SKM-1 (cell line): Measurements from ENCODE around the gene DEFB127.
"Not testable (repeated sequence)": the region's sequence is repeated elsewhere in the genome, so short reads cannot be mapped to it uniquely, and the experiment has no call there.

Experiments used
- DNase-seq: peaks from one replicate; lab custom pipeline; 2025; ENCODE audit not compliant: unreplicated experiment; lab: John Stamatoyannopoulos, UW

DEFB127 gene, protein sequence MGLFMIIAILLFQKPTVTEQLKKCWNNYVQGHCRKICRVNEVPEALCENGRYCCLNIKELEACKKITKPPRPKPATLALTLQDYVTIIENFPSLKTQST

DNA sequence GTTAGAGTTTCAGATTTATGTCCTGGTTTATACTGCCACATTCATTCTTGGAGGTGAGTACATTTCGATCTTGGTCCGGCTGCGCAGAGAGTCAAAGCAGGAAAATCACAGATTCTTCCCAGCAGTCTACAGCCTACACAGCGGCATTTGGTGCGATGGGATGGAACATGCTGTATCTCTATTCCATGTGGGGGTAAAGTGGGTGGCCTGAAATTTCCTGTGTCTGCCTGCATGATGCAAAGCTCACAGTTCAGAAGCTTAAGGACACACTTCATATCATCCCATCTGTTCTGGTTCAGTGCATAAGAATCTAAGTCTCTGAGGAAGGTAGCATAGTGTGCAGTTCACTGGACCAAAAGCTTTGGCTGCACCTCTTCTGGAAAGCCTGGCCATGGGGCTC is at the start of gene DEFB127:
TSS of gene DEFB127 (plus strand) at position 301 of the 400 bp plus-strand sequence. CDS start at position 392, 91 bp downstream.
- DNase-seq: no peak

DNA sequence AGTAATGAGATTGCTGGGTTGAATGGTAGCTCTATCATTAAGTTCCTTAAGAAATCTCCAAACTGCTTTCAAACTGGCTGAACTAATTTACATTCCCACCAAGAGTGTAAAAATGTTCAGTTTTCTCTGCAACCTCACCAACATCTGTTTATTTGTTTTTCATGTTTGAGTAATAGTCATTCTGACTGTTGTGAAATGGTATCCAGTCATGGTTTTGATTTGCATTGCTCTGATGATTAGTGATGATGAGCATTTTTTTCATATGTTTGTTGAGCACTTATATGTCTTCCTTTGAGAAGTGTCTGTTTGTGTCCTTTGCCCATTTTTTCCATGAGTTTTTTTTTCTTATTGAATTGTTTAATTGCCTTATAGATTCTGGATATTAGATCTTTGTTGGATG is 44.9 kb upstream of the DEFB127 start:
- DNase-seq: no peak

DNA sequence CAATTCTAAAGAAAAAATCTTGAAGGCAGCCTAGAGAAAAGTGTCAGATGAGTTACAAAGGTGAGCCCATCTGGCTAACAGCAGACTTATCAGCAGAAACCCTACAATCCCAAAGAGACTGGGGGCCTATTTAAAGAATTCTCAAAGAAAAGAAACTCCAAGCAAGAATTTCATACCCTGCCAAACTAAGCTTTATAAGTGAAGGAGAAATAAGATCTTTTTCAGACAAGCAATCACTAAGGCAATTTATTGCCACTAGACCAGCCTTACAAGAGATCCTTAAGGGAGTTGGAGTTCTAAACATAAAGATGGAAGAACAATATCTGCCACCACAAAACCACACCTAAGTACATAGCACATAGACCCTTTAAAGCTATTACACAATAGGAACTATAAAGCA is 39.7 kb upstream of the DEFB127 start:
- DNase-seq: no peak

DNA sequence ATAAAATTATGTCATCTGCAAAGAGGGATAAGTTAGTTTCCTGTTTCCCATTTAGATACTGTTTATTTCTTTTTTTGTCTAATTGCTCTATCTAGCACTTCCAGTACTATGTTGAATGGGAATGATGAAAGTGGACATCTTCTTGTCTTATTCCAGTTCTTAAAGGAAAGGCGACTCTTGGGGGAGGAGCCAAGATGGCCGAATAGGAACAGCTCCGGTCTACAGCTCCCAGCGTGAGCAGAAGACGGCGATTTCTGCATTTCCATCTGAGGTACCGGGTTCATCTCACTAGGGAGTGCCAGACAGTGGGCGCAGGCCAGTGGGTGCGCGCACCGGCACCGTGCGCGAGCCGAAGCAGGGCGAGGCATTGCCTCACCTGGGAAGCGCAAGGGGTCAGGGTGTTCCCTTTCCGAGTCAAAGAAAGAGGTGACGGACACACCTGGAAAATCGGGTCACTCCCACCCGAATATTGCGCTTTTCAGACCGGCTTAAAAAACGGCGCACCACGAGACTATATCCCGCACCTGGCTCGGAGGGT is 27.4 kb upstream of the DEFB127 start:
- DNase-seq: not testable (repeated sequence)

DNA sequence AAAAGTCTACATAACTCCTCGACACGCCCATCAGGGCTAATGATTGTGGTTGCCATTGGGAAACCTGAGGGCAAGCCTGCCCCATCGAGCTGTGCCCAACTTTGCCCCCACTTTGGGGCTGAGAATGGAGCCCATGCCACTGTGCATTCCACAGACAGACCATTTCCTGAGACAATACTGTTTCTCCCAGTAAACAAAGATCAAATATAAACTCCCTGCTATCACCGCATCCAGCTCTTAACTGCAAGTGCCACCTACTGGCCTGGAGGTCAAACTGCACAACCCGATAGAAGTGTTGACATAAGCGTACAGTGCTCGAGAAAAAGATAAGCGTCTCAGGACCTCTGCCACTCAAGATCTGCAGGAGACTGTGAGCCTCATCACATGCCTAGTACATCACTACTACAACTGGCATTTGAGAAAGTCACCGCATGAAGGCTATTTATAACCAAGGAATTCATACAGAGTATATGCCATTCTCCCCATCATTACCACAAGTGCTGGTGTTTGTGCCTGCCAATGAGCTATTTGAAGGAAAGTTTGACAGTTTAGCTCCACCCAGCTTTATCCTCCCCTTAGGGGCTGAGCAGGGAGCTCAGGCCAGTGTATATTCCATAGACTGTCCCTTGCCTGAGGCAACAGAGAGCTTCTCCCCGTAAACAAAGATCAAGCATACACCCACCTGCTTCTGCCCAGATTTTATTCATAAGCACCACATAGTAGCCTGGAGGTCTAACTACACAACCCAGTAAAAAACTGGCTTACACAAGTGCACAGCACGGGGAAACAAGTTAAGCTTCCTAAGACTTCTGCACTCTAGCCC is 19.4 kb upstream of the DEFB127 start:
- DNase-seq: no peak

DNA sequence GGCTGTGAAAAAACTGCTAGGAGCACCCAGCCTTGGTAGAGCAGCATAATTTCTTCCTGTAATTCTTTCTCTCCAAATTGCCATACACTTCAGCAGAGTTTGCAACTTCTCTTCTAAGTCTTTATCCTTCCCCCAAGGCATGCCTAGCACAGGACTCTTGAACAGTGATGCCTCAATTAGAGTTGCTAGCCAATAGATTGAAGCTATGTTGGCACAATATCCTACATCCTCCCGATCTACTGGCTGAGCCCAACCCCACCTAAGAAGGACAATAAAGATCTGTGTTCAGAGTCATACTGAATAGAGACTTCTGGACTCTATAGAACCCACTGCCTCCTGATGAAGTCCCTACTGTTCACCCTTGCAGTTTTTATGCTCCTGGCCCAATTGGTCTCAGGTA is 15.0 kb upstream of the DEFB127 start, which contains the start of gene DEFB126:
TSS of gene DEFB126 (plus strand) at position 301 of the 400 bp plus-strand sequence. CDS start at position 340, 39 bp downstream.
- no peak for DNase-seq

DNA sequence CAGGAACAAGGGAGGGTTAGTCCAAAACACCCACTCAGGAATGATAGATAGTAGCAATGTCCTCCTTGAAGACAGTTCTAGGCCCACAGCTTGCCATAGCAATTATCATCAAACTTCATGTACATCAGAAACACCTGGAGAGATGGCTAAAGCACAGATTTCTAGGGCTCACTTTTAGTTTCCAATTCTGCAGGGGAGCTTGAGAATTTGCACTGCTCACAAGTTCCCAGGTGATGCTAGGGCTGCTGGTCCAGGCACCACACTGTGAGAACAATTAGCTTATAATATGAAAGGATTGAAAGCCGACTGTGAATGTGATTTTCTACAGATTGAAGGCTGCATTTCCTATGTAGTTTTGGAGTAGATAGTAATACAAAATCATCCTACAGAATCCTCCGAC is 11.4 kb upstream of the DEFB127 start:
- no peak for DNase-seq

DNA sequence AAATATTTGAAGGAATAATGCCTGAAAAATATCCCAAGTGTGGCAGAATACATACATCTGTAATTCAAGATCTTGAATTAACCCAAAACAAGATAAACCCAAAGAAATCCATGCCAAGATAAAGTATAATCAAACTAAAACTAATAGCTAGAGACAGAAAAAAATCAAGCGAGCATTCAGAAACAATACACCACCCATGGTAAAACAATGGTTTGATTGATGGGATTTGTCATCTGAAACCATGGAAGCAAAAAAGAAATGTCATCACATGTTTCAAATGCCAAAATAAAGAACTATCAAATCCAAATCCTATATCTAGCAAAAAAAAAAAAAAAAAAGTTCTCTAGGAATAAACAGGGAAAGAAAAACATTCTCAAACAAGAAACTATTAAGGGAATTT is 5.1 kb upstream of the DEFB127 start:
- DNase-seq: no peak

DNA sequence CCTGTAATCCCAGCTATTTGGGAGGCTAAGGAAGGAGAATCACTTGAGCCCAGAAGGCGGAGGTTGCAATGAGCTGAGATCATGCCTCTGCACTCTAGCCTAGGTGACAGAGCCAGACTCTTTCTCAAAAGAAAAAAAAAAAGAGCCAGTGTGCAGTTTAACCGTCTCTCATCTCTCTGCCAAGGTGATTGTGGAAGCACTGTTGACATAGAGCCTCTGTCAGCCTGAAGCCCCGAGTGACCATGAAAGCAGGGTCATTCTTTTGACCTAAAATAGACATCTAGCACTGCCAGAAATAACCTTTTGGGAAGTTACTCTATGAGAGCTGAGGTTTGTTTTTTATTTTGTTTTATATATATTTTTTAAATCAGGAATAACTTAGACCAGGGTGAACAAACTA is 7.4 kb downstream of the DEFB127 start:
- no peak for DNase-seq

DNA sequence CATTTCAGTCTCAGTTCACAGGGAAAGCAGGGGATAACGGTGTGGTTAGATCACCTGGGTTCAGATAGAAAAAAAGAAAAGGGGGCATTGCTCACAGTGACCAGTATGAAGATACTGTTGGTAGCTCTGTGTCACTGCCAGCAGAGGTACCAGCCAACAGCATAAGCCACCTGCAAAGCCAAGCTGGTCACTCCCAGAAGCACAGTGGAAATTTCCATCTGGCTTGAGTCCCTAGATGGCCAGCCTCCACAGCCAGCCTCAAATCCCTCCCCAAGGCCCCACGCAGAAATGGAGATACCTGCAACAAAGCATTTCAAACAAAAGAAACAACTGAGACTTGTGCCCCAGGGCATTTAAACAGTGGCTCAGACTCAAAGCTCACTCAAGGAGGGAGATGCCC is 11.6 kb downstream of the DEFB127 start:
- DNase-seq: no peak

DNA sequence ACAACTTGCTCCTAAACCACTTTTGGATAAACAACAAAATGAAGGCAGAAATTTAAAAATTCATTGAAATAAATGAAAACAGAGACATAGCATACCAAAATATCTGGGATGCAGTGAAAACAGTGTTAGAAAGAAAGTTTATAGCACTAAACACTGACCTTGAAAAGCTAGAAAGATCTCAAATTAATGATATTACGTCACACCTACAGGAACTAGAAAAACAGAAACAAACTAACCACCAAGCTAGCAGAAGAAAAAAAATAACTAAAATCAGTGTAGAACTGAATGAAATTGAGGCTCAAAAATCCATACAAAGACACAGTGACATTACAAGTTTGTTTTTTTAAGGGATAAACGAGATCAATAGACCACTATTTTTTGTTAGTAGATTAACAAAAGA is 27.0 kb downstream of the DEFB127 start:
- no peak for DNase-seq

DNA sequence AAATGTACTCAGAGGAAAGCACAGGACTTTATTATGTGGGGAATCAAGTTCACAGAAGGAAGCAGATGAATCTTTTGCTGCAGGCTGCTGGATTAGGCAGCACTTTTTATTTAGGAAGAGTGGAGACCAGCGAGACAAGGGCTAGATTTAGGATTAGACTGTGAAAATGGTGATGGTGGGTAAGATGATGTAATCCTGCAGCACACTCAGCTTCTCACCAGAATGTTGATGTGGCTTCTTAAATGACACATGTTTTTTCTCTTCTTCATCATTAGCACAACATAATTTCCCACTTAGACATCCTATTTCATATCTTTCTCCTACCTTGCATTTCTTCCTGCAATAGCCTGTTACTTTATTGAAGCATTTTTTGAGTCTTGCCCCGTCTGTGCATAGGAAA is 30.5 kb downstream of the DEFB127 start:
- DNase-seq: no peak

DNA sequence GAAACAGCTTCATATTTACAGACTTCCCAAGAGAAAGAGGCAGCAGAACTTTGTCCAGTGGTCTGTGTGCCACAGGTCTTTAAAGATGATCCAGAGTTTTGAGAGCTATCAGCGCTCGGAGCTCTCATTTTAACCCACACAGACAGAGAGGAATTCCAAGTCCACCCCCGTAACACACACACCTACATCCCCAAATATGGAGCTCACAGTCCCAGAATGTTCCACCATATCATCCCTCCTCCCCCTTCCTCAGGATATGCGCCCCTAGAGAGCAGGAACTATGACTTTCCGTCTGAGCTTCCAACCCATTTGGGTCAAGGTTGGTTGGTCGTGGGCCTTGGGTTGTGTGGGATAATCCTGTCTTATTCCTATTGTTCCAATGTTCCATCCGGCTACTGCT is 32.4 kb downstream of the DEFB127 start, which contains the start of gene DEFB128:
TSS of gene DEFB128 (minus strand) at position 101 of the 400 bp plus-strand sequence. CDS start at position 13, 88 bp downstream.
- DNase-seq: no peak

DNA sequence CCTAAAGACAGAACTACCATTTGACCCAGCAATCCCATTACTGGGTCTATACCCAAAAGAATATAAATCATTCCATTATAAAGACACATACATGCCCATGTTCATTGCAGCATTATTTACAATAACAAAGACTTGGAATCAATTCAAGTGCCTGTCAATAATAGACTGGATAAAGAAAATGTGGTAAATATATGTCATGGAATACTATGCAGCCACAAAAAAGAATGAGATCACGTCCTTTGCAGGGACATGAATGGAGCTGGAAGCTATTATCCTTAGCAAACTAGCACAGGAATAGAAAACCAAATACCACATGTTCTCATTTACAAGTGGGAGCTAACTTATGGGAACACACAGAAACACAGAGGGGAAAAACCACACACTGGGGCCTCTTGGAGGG is 41.0 kb downstream of the DEFB127 start:
- DNase-seq: no peak

DNA sequence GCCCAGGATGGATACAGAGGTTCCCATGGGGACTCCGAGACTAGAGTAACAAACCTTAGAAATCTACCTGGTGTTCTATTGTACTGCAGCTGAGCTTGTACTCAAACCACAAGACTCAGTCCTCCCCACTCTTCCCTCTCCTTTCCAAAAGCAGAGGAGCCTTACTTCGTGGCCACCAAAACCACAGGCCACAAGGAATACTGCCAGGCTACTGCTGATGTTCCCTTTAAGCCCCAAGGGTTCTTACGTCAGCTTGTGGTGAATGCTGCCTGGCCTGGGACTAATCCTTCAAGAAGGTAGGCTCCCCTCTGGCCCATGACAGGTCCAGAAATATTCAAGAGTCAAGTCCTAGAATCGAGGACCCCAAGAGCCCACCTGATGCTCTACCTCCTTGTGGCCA is 42.7 kb downstream of the DEFB127 start:
- no peak for DNase-seq

DNA sequence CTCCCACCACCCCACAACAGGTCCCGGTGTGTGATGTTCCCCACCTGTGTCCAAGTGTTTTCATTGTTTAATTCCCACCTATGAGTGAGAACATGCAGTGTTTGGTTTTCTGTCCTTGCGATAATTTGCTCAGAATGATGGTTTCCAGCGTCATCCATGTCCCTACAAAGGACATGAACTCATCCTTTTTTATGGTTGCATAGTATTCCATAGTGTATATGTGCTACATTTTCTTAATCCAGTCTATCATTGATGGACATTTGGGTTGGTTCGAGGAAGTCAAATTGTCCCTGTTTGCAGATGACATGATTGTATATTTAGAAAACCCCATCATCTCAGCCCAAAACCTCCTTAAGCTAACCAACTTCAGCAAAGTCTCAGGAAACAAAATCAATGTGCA is 46.4 kb downstream of the DEFB127 start:
- DNase-seq: not testable (repeated sequence)
